Fibroblast of lung (primary cell): ENCODE data around the gene ZNF688. TPM values are rescaled to one million over a fixed set of nuclear protein-coding genes. Genes with fewer than 3 reads are reported as not detected.

Experiments
- DNase-seq, 2 donors: peaks; one replicate each; pipeline versions ENCODE4 v3.0.0 to v3.0.0-alpha.2; 2010; ENCODE audit warnings: low read depth in 2 of 2
- H2AFZ ChIP-seq: 2 replicates; pipeline ENCODE4 v1.5.1; 2012; ENCODE audit warnings: low read length, control low read depth, inconsistent platforms
- H3K27ac ChIP-seq: 2 replicates; pipeline ENCODE4 v1.5.1; 2011; ENCODE audit warnings: low read length, control low read depth; ENCODE audit not compliant: insufficient read depth
- H3K27me3 ChIP-seq: 2 replicates; pipeline ENCODE4 v1.5.1; 2011; ENCODE audit warnings: mild to moderate bottlenecking, low read length; ENCODE audit not compliant: control insufficient read depth, insufficient read depth
- H3K36me3 ChIP-seq: 2 replicates; pipeline ENCODE4 v1.5.1; 2011; ENCODE audit warnings: low read length; ENCODE audit not compliant: control insufficient read depth, insufficient read depth
- H3K4me1 ChIP-seq: 2 replicates; pipeline ENCODE4 v1.5.1; 2011; ENCODE audit warnings: low read length; ENCODE audit not compliant: control insufficient read depth, insufficient read depth; ENCODE audit errors: extremely low read depth
- H3K4me2 ChIP-seq: 2 replicates; pipeline ENCODE4 v1.5.1; 2011; ENCODE audit warnings: low read length, control low read depth; ENCODE audit not compliant: insufficient read depth; ENCODE audit errors: extremely low read depth
- H3K4me3 ChIP-seq, 4 experiments: fragments of 200-600 bp in 1 of 4; sonication (generic) in 1 of 4; replicated peaks in 1 of 4; 2 replicates each; pipeline ENCODE4 v1.5.1; 2011 to 2016; ENCODE audit warnings: low read length in 4 of 4, low read depth in 3 of 4, mild to moderate bottlenecking in 3 of 4, control low read depth in 2 of 4, inconsistent platforms in 1 of 4, mixed read lengths in 1 of 4; ENCODE audit not compliant: insufficient read depth in 1 of 4; ENCODE audit errors: control extremely low read depth in 1 of 4
- H3K79me2 ChIP-seq: 2 replicates; pipeline ENCODE4 v1.5.1; 2012; ENCODE audit warnings: mild to moderate bottlenecking, low read length, inconsistent platforms; ENCODE audit not compliant: control insufficient read depth, insufficient read depth
- H3K9ac ChIP-seq: 2 replicates; pipeline ENCODE4 v1.5.1; 2011; ENCODE audit warnings: mild to moderate bottlenecking, low read length, control low read depth; ENCODE audit not compliant: insufficient read depth
- H3K9me3 ChIP-seq: 2 replicates; pipeline ENCODE4 v1.5.1; 2012; ENCODE audit warnings: low read depth, low read length; ENCODE audit not compliant: control insufficient read depth, insufficient read depth
- H4K20me1 ChIP-seq: 2 replicates; pipeline ENCODE4 v1.5.1; 2011; ENCODE audit warnings: low read length; ENCODE audit not compliant: control insufficient read depth, insufficient read depth; ENCODE audit errors: extremely low read depth
- CTCF ChIP-seq, 2 donors: IDR thresholded peaks in 1 of 2; conservative IDR thresholded peaks in 1 of 2; 1 replicate in 1 of 2; 2 replicates in 1 of 2; pipeline ENCODE4 v1.5.1; 2011 to 2012; ENCODE audit warnings: low read length in 2 of 2, control low read depth in 1 of 2, inconsistent platforms in 1 of 2, low read depth in 1 of 2, mild to moderate bottlenecking in 1 of 2
- EZH2 ChIP-seq: IDR thresholded peaks from 2 replicates; pipeline ENCODE4 v1.5.1; 2012; ENCODE audit warnings: low read length, control low read depth, mild to moderate bottlenecking; ENCODE audit errors: missing control alignments
- polyA plus RNA-seq, 2 donors: library from polyadenylated mRNA; depleted of rRNA in 1 of 2; stranded (reverse) in 1 of 2; unstranded in 1 of 2; fragments of >200 nt; gene quantifications; 2 replicates each; pipeline ENCODE4 v1.2.1, GENCODE V29; 2011 to 2012; ENCODE audit warnings: missing spikeins in 1 of 2
- total RNA-seq: library from RNA; depleted of rRNA; stranded (reverse); fragments of >200 nt; gene quantifications from 2 replicates; pipeline ENCODE4 v1.2.1, GENCODE V29; 2014

The ZNF688 gene
- total and polyA plus RNA-seq, 2 donors (not counting 1 experiment from before 2014, with no cell fraction given): 3.0 to 12.9 TPM

GRCh38 chr16:30548416-30549253, 22.9 kb downstream of the ZNF688 start:
- no peak overlapping the region for H3K4me3 ChIP-seq
- H3K79me2 ChIP-seq: no peaks in the 10 kb centered on the region
- TF ChIP-seq EZH2: no peak
- no peak for TF ChIP-seq CTCF (conservative IDR thresholded peaks at IDR 0.05 in 1 of 2, IDR thresholded peaks at IDR 0.05 in 1 of 2; ENCODE audit: low read depth in 1 of 2, low read length in 2 of 2)
- no peak overlapping the region for H2AFZ ChIP-seq
- no peak overlapping the region for H3K4me2 ChIP-seq
- H3K9ac ChIP-seq: no peak overlapping the region
- H3K27ac ChIP-seq: no peak overlapping the region
- DNase-seq: no peak
- H3K36me3 ChIP-seq: no peaks in the 10 kb centered on the region
- no peaks in the 10 kb centered on the region for H3K9me3 ChIP-seq
- H3K27me3 ChIP-seq: no peaks in the 10 kb centered on the region
- no peaks in the 10 kb centered on the region for H4K20me1 ChIP-seq
- H3K4me1 ChIP-seq: no peaks in the 10 kb centered on the region

GRCh38 chr16:30546115-30546514, 25.4 kb downstream of the ZNF688 start:
- H2AFZ ChIP-seq: no peak overlapping the region
- no peak overlapping the region for H3K9ac ChIP-seq
- TF ChIP-seq EZH2 (no peak), CTCF (conservative IDR thresholded peaks at IDR 0.05 in 1 of 2, IDR thresholded peaks at IDR 0.05 in 1 of 2; ENCODE audit: low read depth in 1 of 2, low read length in 2 of 2) (no peak)
- no peaks in the 10 kb centered on the region for H4K20me1 ChIP-seq
- no peak overlapping the region for H3K4me3 ChIP-seq
- H3K4me2 ChIP-seq: no peak overlapping the region
- no peak for DNase-seq
- H3K4me1 ChIP-seq: peaks cover 2% of the 10 kb centered on the region
- no peaks in the 10 kb centered on the region for H3K36me3 ChIP-seq
- H3K9me3 ChIP-seq: no peaks in the 10 kb centered on the region
- no peak overlapping the region for H3K27ac ChIP-seq
- no peaks in the 10 kb centered on the region for H3K27me3 ChIP-seq
- H3K79me2 ChIP-seq: no peaks in the 10 kb centered on the region

GRCh38 chr16:30543067-30543466, 28.4 kb downstream of the ZNF688 start:
- Histone ChIP-seq H3K4me2 (no peak overlapping the region), H3K79me2 (no peaks in the 10 kb centered on the region), H4K20me1 (no peaks in the 10 kb centered on the region), H3K9me3 (no peaks in the 10 kb centered on the region), H3K27ac (no peak overlapping the region), H3K9ac (no peak overlapping the region), H3K4me3 (no peak overlapping the region), H3K36me3 (no peaks in the 10 kb centered on the region), H3K27me3 (no peaks in the 10 kb centered on the region), H3K4me1 (peaks cover 2% of the 10 kb centered on the region), H2AFZ (no peak overlapping the region)
- TF ChIP-seq EZH2 (no peak), CTCF (conservative IDR thresholded peaks at IDR 0.05 in 1 of 2, IDR thresholded peaks at IDR 0.05 in 1 of 2; ENCODE audit: low read depth in 1 of 2, low read length in 2 of 2) (no peak)
- no peak for DNase-seq
